Measurements from ENCODE around the gene SMIM1. TPM values are rescaled to one million over a fixed set of nuclear protein-coding genes. Genes with fewer than 3 reads are reported as not detected.

SMIM1 gene
- total RNA-seq, 1 experiment from 2014 or later, result 7.1 TPM

- no peaks in the 10 kb centered on the region for H3K9me3 Mint-ChIP-seq (ENCODE audit: unreplicated experiment)
- Histone ChIP-seq H3K9me3 (no peaks in the 10 kb centered on the region), H3K4me3 (ENCODE audit: low read depth, low read length) (no peak overlapping the region), H3K4me1 (no peaks in the 10 kb centered on the region), H3K36me3 (ENCODE audit: control insufficient read depth, insufficient read depth, low read length) (no peaks in the 10 kb centered on the region), H3K27me3 (replicated peaks; ENCODE audit: control insufficient read depth, insufficient read depth, low read length) (no peaks in the 10 kb centered on the region)
- H3K4me3 Mint-ChIP-seq (ENCODE audit: unreplicated experiment), result no peak overlapping the region
- no peak overlapping the region for H3K27ac Mint-ChIP-seq (ENCODE audit: unreplicated experiment)
- intact Hi-C loops (cut with micrococcal nuclease; ENCODE audit: unreplicated experiment), result no loop called here
- H3K4me1 Mint-ChIP-seq (ENCODE audit: low read depth, unreplicated experiment), result no peaks in the 10 kb centered on the region
- BruUV-seq (replicated peaks), result no TSS peak
- CTCF ChIA-PET, result no interaction called here
- no peaks in the 10 kb centered on the region for H3K27me3 Mint-ChIP-seq (ENCODE audit: insufficient read depth, unreplicated experiment)
- peaks cover 11% of the 10 kb centered on the region for H3K36me3 Mint-ChIP-seq (ENCODE audit: insufficient read depth, unreplicated experiment)
- DNase-seq, result no peak
- POLR2A ChIA-PET, result no interaction called here
- TF ChIP-seq, protein P1, sequence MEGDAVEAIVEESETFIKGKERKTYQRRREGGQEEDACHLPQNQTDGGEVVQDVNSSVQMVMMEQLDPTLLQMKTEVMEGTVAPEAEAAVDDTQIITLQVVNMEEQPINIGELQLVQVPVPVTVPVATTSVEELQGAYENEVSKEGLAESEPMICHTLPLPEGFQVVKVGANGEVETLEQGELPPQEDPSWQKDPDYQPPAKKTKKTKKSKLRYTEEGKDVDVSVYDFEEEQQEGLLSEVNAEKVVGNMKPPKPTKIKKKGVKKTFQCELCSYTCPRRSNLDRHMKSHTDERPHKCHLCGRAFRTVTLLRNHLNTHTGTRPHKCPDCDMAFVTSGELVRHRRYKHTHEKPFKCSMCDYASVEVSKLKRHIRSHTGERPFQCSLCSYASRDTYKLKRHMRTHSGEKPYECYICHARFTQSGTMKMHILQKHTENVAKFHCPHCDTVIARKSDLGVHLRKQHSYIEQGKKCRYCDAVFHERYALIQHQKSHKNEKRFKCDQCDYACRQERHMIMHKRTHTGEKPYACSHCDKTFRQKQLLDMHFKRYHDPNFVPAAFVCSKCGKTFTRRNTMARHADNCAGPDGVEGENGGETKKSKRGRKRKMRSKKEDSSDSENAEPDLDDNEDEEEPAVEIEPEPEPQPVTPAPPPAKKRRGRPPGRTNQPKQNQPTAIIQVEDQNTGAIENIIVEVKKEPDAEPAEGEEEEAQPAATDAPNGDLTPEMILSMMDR (IDR thresholded peaks at IDR 0.05; ENCODE audit: insufficient read depth in 1 of 2, low read depth in 1 of 2, low read length in 1 of 2, severe bottlenecking in 1 of 2, unreplicated experiment in 1 of 2), result no peak
Measured at GRCh38 chr1:3817821-3818597, 45.5 kb downstream of the SMIM1 start.

GRCh38 chr1:3819771-3820200 is 47.2 kb downstream of the SMIM1 start:
- Histone ChIP-seq H3K4me1 (no peaks in the 10 kb centered on the region), H3K4me3 (ENCODE audit: low read depth, low read length) (no peak overlapping the region), H3K36me3 (ENCODE audit: control insufficient read depth, insufficient read depth, low read length) (no peaks in the 10 kb centered on the region), H3K27me3 (replicated peaks; ENCODE audit: control insufficient read depth, insufficient read depth, low read length) (no peaks in the 10 kb centered on the region), H3K9me3 (no peaks in the 10 kb centered on the region)
- H3K4me1 Mint-ChIP-seq (ENCODE audit: low read depth, unreplicated experiment), result no peaks in the 10 kb centered on the region
- ChIA-PET POLR2A (no interaction called here), CTCF (no interaction called here)
- intact Hi-C loops (cut with micrococcal nuclease; ENCODE audit: unreplicated experiment), result no loop called here
- H3K27me3 Mint-ChIP-seq (ENCODE audit: insufficient read depth, unreplicated experiment), result no peaks in the 10 kb centered on the region
- DNase-seq, result no peak
- TF ChIP-seq, protein P1 (IDR thresholded peaks at IDR 0.05; ENCODE audit: insufficient read depth in 1 of 2, low read depth in 1 of 2, low read length in 1 of 2, severe bottlenecking in 1 of 2, unreplicated experiment in 1 of 2), result no peak
- H3K9me3 Mint-ChIP-seq (ENCODE audit: unreplicated experiment), result no peaks in the 10 kb centered on the region
- no TSS peak for BruUV-seq (replicated peaks)
- H3K4me3 Mint-ChIP-seq (ENCODE audit: unreplicated experiment), result no peak overlapping the region
- H3K27ac Mint-ChIP-seq (ENCODE audit: unreplicated experiment), result no peak overlapping the region
- peaks cover 17% of the 10 kb centered on the region for H3K36me3 Mint-ChIP-seq (ENCODE audit: insufficient read depth, unreplicated experiment)

- Histone ChIP-seq H3K27me3 (replicated peaks; ENCODE audit: control insufficient read depth, insufficient read depth, low read length) (no peaks in the 10 kb centered on the region), H3K36me3 (ENCODE audit: control insufficient read depth, insufficient read depth, low read length) (no peaks in the 10 kb centered on the region), H3K4me1 (no peaks in the 10 kb centered on the region), H3K9me3 (no peaks in the 10 kb centered on the region), H3K4me3 (ENCODE audit: low read depth, low read length) (no peak overlapping the region)
- POLR2A ChIA-PET, result no interaction called here
- Mint-ChIP-seq H3K4me3 (ENCODE audit: unreplicated experiment) (no peak overlapping the region), H3K4me1 (ENCODE audit: low read depth, unreplicated experiment) (no peaks in the 10 kb centered on the region), H3K27ac (ENCODE audit: unreplicated experiment) (no peak overlapping the region), H3K27me3 (ENCODE audit: insufficient read depth, unreplicated experiment) (no peaks in the 10 kb centered on the region), H3K9me3 (ENCODE audit: unreplicated experiment) (no peaks in the 10 kb centered on the region), H3K36me3 (ENCODE audit: insufficient read depth, unreplicated experiment) (peaks cover 17% of the 10 kb centered on the region)
- DNase-seq, result no peak
- TF ChIP-seq, protein P1 (IDR thresholded peaks at IDR 0.05; ENCODE audit: insufficient read depth in 1 of 2, low read depth in 1 of 2, low read length in 1 of 2, severe bottlenecking in 1 of 2, unreplicated experiment in 1 of 2), result no peak
- intact Hi-C loops (cut with micrococcal nuclease; ENCODE audit: unreplicated experiment), result no loop called here
- BruUV-seq (replicated peaks), result no TSS peak
- CTCF ChIA-PET, result no interaction called here
Measured at GRCh38 chr1:3820316-3820715, 47.8 kb downstream of the SMIM1 start.
